Neural cell (in vitro differentiated cells): ENCODE measurements around the gene TET2. TPM values are rescaled to one million over a fixed set of nuclear protein-coding genes. Genes with fewer than 3 reads are reported as not detected.

ENCODE experiments used
- H2AFZ ChIP-seq: fragments of 200-600, 300-800 bp; sonication (generic), shearing (Covaris generic); 2 replicates; pipeline ENCODE4 v1.6.0; 2014; ENCODE audit warnings: low read depth, mild to moderate bottlenecking, antibody characterized with exemption, low read length, moderate library complexity
- H3F3A ChIP-seq: fragments of 200-600 bp; shearing (Covaris generic); 2 replicates; pipeline ENCODE4 v1.6.1; 2016; ENCODE audit warnings: mild to moderate bottlenecking, moderate library complexity, mixed read lengths, antibody characterized with exemption, low read length; ENCODE audit not compliant: insufficient read depth, poor library complexity, severe bottlenecking
- H3K27ac ChIP-seq: fragments of 200-600, 300-800 bp; sonication (generic), shearing (Covaris generic); 2 replicates; pipeline ENCODE4 v1.5.1; 2014; ENCODE audit warnings: mild to moderate bottlenecking, low read length, moderate library complexity
- H3K27me3 ChIP-seq: fragments of 300-800, 200-600 bp; sonication (generic), shearing (Covaris generic); 2 replicates; pipeline ENCODE4 v1.6.0; 2014; ENCODE audit warnings: mild to moderate bottlenecking, low read depth, low read length, moderate library complexity; ENCODE audit not compliant: insufficient read depth
- H3K36me3 ChIP-seq: fragments of 300-800, 200-600 bp; sonication (generic), shearing (Covaris generic); 2 replicates; pipeline ENCODE4 v1.5.1; 2014; ENCODE audit warnings: mild to moderate bottlenecking, antibody characterized with exemption, low read length, moderate library complexity; ENCODE audit not compliant: insufficient read depth
- H3K4me2 ChIP-seq: fragments of 300-800, 200-600 bp; sonication (generic), shearing (Covaris generic); 2 replicates; pipeline ENCODE4 v1.6.0; 2014; ENCODE audit warnings: mild to moderate bottlenecking, low read length
- H3K4me3 ChIP-seq: fragments of 300-800, 200-600 bp; sonication (generic), shearing (Covaris generic); 2 replicates; pipeline ENCODE4 v1.5.1; 2014; ENCODE audit warnings: mild to moderate bottlenecking, low read length, moderate library complexity
- H3K79me2 ChIP-seq: fragments of 200-600 bp; shearing (Covaris generic); replicated peaks from 2 replicates; pipeline ENCODE4 v1.6.0; 2014; ENCODE audit warnings: mild to moderate bottlenecking, low read length, moderate library complexity; ENCODE audit not compliant: insufficient read depth
- H3K9ac ChIP-seq: fragments of 300-800, 200-600 bp; sonication (generic), shearing (Covaris generic); 2 replicates; pipeline ENCODE4 v1.6.1; 2016; ENCODE audit warnings: mild to moderate bottlenecking, low read length, mixed read lengths
- H3K9me2 ChIP-seq: fragments of 200-600 bp; shearing (Covaris generic); 2 replicates; pipeline ENCODE4 v1.6.1; 2016; ENCODE audit warnings: mild to moderate bottlenecking, low read length, mixed read lengths; ENCODE audit not compliant: insufficient read depth
- H3K9me3 ChIP-seq: fragments of 200-600, 300-800 bp; sonication (generic), shearing (Covaris generic); 2 replicates; pipeline ENCODE4 v1.6.1; 2016; ENCODE audit warnings: mild to moderate bottlenecking, mixed run types, low read length, moderate library complexity, mixed read lengths
- H4K20me1 ChIP-seq: fragments of 200-600 bp; shearing (Covaris generic); 2 replicates; pipeline ENCODE4 v1.6.1; 2016; ENCODE audit warnings: mild to moderate bottlenecking, mixed run types; ENCODE audit not compliant: insufficient read depth
- EP300 ChIP-seq: fragments of 450-650 bp; conservative IDR thresholded peaks from 2 replicates; pipeline ENCODE4 v1.6.1; 2014; ENCODE audit warnings: antibody characterized with exemption, mild to moderate bottlenecking, moderate library complexity; ENCODE audit not compliant: poor library complexity, severe bottlenecking
- EZH2 ChIP-seq: fragments of 200-600, 300-800 bp; shearing (Covaris generic), sonication (generic); IDR thresholded peaks from 2 replicates; pipeline ENCODE4 v1.6.1; 2014; ENCODE audit warnings: antibody characterized with exemption, low read length, borderline replicate concordance, mild to moderate bottlenecking; ENCODE audit not compliant: insufficient read depth, poor library complexity, severe bottlenecking
- MXI1 ChIP-seq: fragments of 450-650 bp; conservative IDR thresholded peaks from 2 replicates; pipeline ENCODE4 v1.6.1; 2014; ENCODE audit warnings: antibody characterized with exemption, mild to moderate bottlenecking; ENCODE audit not compliant: poor library complexity, severe bottlenecking
- POLR2AphosphoS5 ChIP-seq: IDR thresholded peaks from 2 replicates; pipeline ENCODE4 v1.6.1; 2012
- RAD21 ChIP-seq: fragments of 450-650 bp; conservative IDR thresholded peaks from 2 replicates; pipeline ENCODE4 v1.6.1; 2014; ENCODE audit warnings: antibody characterized with exemption, mild to moderate bottlenecking, moderate library complexity
- SMC3 ChIP-seq: fragments of 450-650 bp; conservative IDR thresholded peaks from 2 replicates; pipeline ENCODE4 v1.6.1; 2014; ENCODE audit warnings: antibody characterized with exemption, mild to moderate bottlenecking, moderate library complexity; ENCODE audit not compliant: poor library complexity
- TAF1 ChIP-seq: IDR thresholded peaks from 2 replicates; pipeline ENCODE4 v1.6.1; 2012; ENCODE audit warnings: low read depth
- polyA plus RNA-seq: library from polyadenylated mRNA; depleted of rRNA; stranded (reverse); fragments of >200 nt; gene quantifications from 2 replicates; pipeline ENCODE4 v1.2.3, GENCODE V29; 2014
- TF ChIP-seq, protein P1 (sequence below): fragments of 450-650 bp; IDR thresholded peaks from 2 replicates; pipeline ENCODE4 v1.5.1; 2014; ENCODE audit warnings: antibody characterized with exemption, mild to moderate bottlenecking, moderate library complexity; ENCODE audit not compliant: poor library complexity, severe bottlenecking
- TF ChIP-seq, protein P2 (sequence below): IDR thresholded peaks from 2 replicates; pipeline ENCODE4 v1.6.1; 2012; ENCODE audit warnings: borderline replicate concordance

The TET2 gene
- polyA plus RNA-seq, 1 donor from 2014 or later: 27.1 TPM

DNA sequence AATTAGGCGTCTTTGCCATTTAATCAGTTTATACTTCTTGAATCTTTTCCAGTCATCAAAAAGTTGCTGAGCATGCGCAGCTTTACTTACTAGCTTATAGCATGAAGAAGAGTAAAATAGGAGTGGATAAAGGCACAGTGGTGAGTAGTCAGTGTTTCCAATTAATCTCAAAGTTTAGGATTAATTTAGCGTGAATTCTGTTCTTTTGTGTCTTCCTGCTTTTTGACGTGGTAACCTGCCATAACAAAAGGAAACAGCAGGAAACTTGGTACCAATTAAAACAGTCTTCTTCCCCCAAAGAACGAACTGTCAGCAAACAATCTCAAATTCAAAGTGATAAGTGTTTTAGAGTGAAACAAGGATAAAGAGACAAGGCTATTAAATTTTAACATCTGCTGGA, 61.9 kb downstream of the TET2 start:
- Histone ChIP-seq H3K79me2 (peaks cover 21% of the 10 kb centered on the region), H3F3A (peaks cover 3% of the 10 kb centered on the region), H4K20me1 (no peaks in the 10 kb centered on the region), H3K4me3 (no peak overlapping the region), H3K9me2 (no peaks in the 10 kb centered on the region), H3K36me3 (no peaks in the 10 kb centered on the region), H3K9me3 (no peaks in the 10 kb centered on the region), H3K9ac (no peak overlapping the region), H3K4me2 (no peak overlapping the region), H3K27ac (no peak overlapping the region), H2AFZ (no peak overlapping the region), H3K27me3 (no peaks in the 10 kb centered on the region)
- TF ChIP-seq POLR2AphosphoS5 (no peak), EP300 (no peak), SMC3 (no peak), EZH2 (no peak), TAF1 (no peak), MXI1 (no peak), RAD21 (no peak)
- TF ChIP-seq, protein P1, sequence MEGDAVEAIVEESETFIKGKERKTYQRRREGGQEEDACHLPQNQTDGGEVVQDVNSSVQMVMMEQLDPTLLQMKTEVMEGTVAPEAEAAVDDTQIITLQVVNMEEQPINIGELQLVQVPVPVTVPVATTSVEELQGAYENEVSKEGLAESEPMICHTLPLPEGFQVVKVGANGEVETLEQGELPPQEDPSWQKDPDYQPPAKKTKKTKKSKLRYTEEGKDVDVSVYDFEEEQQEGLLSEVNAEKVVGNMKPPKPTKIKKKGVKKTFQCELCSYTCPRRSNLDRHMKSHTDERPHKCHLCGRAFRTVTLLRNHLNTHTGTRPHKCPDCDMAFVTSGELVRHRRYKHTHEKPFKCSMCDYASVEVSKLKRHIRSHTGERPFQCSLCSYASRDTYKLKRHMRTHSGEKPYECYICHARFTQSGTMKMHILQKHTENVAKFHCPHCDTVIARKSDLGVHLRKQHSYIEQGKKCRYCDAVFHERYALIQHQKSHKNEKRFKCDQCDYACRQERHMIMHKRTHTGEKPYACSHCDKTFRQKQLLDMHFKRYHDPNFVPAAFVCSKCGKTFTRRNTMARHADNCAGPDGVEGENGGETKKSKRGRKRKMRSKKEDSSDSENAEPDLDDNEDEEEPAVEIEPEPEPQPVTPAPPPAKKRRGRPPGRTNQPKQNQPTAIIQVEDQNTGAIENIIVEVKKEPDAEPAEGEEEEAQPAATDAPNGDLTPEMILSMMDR: no peak
- TF ChIP-seq, protein P2, sequence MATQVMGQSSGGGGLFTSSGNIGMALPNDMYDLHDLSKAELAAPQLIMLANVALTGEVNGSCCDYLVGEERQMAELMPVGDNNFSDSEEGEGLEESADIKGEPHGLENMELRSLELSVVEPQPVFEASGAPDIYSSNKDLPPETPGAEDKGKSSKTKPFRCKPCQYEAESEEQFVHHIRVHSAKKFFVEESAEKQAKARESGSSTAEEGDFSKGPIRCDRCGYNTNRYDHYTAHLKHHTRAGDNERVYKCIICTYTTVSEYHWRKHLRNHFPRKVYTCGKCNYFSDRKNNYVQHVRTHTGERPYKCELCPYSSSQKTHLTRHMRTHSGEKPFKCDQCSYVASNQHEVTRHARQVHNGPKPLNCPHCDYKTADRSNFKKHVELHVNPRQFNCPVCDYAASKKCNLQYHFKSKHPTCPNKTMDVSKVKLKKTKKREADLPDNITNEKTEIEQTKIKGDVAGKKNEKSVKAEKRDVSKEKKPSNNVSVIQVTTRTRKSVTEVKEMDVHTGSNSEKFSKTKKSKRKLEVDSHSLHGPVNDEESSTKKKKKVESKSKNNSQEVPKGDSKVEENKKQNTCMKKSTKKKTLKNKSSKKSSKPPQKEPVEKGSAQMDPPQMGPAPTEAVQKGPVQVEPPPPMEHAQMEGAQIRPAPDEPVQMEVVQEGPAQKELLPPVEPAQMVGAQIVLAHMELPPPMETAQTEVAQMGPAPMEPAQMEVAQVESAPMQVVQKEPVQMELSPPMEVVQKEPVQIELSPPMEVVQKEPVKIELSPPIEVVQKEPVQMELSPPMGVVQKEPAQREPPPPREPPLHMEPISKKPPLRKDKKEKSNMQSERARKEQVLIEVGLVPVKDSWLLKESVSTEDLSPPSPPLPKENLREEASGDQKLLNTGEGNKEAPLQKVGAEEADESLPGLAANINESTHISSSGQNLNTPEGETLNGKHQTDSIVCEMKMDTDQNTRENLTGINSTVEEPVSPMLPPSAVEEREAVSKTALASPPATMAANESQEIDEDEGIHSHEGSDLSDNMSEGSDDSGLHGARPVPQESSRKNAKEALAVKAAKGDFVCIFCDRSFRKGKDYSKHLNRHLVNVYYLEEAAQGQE: no peak

DNA sequence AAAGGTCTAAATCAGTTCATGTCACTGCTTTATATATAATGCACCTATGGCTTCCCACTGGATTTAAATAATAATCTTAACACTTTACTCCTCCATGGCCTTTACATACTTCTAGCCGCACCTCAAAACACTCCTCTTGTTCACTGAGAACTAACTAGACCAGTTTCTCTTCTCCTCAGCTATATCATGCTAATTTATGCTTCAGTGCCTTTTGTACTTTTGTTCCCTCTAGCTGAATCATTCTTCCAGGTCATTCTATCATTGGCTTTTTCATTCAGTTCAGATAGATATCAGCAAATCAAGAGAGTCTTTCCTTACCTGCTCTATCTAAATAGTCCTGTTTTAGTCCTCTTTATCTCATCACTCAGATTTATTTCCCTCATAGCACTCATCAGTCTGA, 64.2 kb downstream of the TET2 start:
- Histone ChIP-seq H4K20me1 (no peaks in the 10 kb centered on the region), H3K79me2 (peaks cover 24% of the 10 kb centered on the region), H3K9ac (no peak overlapping the region), H3K36me3 (no peaks in the 10 kb centered on the region), H3F3A (peaks cover 7% of the 10 kb centered on the region), H3K27me3 (no peaks in the 10 kb centered on the region), H2AFZ (no peak overlapping the region), H3K9me2 (no peaks in the 10 kb centered on the region), H3K27ac (peak overlapping the region; percentile 53), H3K4me2 (no peak overlapping the region), H3K9me3 (no peaks in the 10 kb centered on the region), H3K4me3 (no peak overlapping the region)
- TF ChIP-seq, protein P1: no peak
- TF ChIP-seq MXI1: no peak
- TF ChIP-seq, protein P2: no peak
- no peak for TF ChIP-seq EZH2
- no peak for TF ChIP-seq TAF1
- TF ChIP-seq SMC3: no peak
- TF ChIP-seq EP300: no peak
- TF ChIP-seq RAD21: no peak
- no peak for TF ChIP-seq POLR2AphosphoS5
